DND-41 (cell line): Measurements from ENCODE around the gene FNDC3B.

Experiments used
- ATAC-seq: fragments of 200-7000 bp; cut with Tn5 transposase; 3 replicates; pipeline ENCODE4 v1.9.1; 2021; ENCODE audit warnings: low read depth; ENCODE audit not compliant: insufficient read depth
- DNase-seq: peaks from one replicate; pipeline ENCODE4 v3.0.0-alpha.2; 2020
- H2AFZ ChIP-seq: 2 replicates; pipeline ENCODE4 v1.6.0; 2012; ENCODE audit warnings: low read depth, low read length
- H3K27ac ChIP-seq: 2 replicates; pipeline ENCODE4 v1.5.1; 2012; ENCODE audit warnings: low read length, inconsistent platforms
- H3K27me3 ChIP-seq: fragments of 200-600 bp; sonication (generic); 2 replicates; pipeline ENCODE4 v1.6.0; 2012; ENCODE audit warnings: low read length, mild to moderate bottlenecking, inconsistent platforms; ENCODE audit not compliant: insufficient read depth, poor library complexity
- H3K36me3 ChIP-seq: 2 replicates; pipeline ENCODE4 v1.5.1; 2012; ENCODE audit warnings: low read length, inconsistent platforms; ENCODE audit not compliant: insufficient read depth
- H3K4me1 ChIP-seq: 2 replicates; pipeline ENCODE4 v1.5.1; 2012; ENCODE audit warnings: mild to moderate bottlenecking, low read length; ENCODE audit not compliant: insufficient read depth
- H3K4me2 ChIP-seq: 2 replicates; pipeline ENCODE4 v1.6.0; 2012; ENCODE audit warnings: mild to moderate bottlenecking, moderate library complexity, low read length, inconsistent platforms; ENCODE audit not compliant: insufficient read depth
- H3K4me3 ChIP-seq, 2 experiments: fragments of 200-600 bp in 1 of 2; shearing (Covaris generic) in 1 of 2; 2 replicates each; pipeline ENCODE4 v1.5.1; 2012 to 2016; ENCODE audit warnings: inconsistent platforms in 2 of 2, low read length in 2 of 2, mild to moderate bottlenecking in 2 of 2, low read depth in 1 of 2, moderate library complexity in 1 of 2
- H3K79me2 ChIP-seq: 2 replicates; pipeline ENCODE4 v1.6.0; 2012; ENCODE audit warnings: low read length, inconsistent platforms; ENCODE audit not compliant: insufficient read depth
- H3K9ac ChIP-seq: 2 replicates; pipeline ENCODE4 v1.6.0; 2012; ENCODE audit warnings: low read depth, mild to moderate bottlenecking, inconsistent platforms, low read length, moderate library complexity
- H3K9me3 ChIP-seq: 2 replicates; pipeline ENCODE4 v1.5.1; 2012; ENCODE audit warnings: low read length, moderate library complexity, mild to moderate bottlenecking, inconsistent platforms; ENCODE audit not compliant: insufficient read depth, severe bottlenecking
- H4K20me1 ChIP-seq: 2 replicates; pipeline ENCODE4 v1.6.0; 2012; ENCODE audit warnings: low read length; ENCODE audit not compliant: insufficient read depth
- EZH2 ChIP-seq: IDR thresholded peaks from 3 replicates; pipeline ENCODE4 v1.6.1; 2012; ENCODE audit warnings: borderline replicate concordance, low read depth, mild to moderate bottlenecking, moderate library complexity, low read length, inconsistent platforms; ENCODE audit not compliant: severe bottlenecking
- TF ChIP-seq, protein P1 (sequence below): IDR thresholded peaks from 2 replicates; pipeline ENCODE4 v1.5.1; 2012; ENCODE audit warnings: borderline replicate concordance, low read length, moderate library complexity, mild to moderate bottlenecking; ENCODE audit not compliant: poor library complexity, severe bottlenecking; ENCODE audit errors: extremely low read depth

FNDC3B gene

DNA sequence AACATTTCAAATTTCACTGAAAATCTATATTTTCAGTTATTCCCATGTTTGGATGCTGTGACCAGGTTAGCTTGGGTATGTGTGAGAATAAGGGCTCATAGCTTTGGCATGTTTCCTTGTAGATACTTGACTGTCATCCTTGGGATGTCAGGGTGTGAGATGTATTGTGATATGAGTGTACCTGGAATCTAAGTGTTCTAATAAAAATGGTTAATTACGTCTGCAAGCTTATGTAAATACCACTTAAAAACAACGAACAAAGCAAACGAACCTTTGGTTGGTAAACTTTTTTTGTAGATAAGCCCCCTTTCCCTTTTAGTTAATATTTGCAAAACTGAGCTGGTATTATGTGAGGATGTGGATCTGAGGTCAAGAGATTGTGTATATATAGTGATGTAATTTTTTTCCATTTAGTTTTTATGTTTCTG is 63.5 kb downstream of the FNDC3B start:
- peak overlapping the region; percentile 60 for H3K4me2 ChIP-seq
- no peaks in the 10 kb centered on the region for H3K36me3 ChIP-seq
- DNase-seq (no peak), ATAC-seq (no peak)
- peak overlapping the region in 1 of 2 experiments; percentile 16; a peak in 1 of 4 replicates for H3K4me3 ChIP-seq
- no peak for TF ChIP-seq EZH2
- TF ChIP-seq, protein P1, sequence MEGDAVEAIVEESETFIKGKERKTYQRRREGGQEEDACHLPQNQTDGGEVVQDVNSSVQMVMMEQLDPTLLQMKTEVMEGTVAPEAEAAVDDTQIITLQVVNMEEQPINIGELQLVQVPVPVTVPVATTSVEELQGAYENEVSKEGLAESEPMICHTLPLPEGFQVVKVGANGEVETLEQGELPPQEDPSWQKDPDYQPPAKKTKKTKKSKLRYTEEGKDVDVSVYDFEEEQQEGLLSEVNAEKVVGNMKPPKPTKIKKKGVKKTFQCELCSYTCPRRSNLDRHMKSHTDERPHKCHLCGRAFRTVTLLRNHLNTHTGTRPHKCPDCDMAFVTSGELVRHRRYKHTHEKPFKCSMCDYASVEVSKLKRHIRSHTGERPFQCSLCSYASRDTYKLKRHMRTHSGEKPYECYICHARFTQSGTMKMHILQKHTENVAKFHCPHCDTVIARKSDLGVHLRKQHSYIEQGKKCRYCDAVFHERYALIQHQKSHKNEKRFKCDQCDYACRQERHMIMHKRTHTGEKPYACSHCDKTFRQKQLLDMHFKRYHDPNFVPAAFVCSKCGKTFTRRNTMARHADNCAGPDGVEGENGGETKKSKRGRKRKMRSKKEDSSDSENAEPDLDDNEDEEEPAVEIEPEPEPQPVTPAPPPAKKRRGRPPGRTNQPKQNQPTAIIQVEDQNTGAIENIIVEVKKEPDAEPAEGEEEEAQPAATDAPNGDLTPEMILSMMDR: no peak
- H3K9ac ChIP-seq: no peak overlapping the region
- H3K79me2 ChIP-seq: no peaks in the 10 kb centered on the region
- H3K9me3 ChIP-seq: no peaks in the 10 kb centered on the region
- no peak overlapping the region for H3K27ac ChIP-seq
- peaks cover 26% of the 10 kb centered on the region for H3K4me1 ChIP-seq
- H4K20me1 ChIP-seq: peaks cover 28% of the 10 kb centered on the region
- H3K27me3 ChIP-seq: peaks cover 7% of the 10 kb centered on the region
- no peak overlapping the region for H2AFZ ChIP-seq

DNA sequence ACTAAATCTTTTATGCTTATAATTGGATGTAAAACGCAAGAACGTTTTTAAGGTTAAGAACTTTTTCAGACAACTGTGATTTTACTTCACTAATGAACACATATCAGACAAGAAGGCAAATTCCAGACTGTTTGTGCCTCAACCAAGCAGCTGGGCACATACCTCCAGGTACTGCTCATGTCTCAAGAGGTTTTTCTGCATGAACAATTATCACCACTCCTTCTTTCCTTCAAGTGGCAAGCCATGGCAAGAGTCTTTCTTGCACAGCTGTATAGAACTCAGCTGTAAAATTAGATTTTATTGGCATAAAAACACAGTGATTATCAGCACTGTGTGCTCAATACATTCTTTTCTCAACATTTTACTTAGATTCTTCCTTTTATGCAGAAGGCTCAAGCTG is 64.3 kb downstream of the FNDC3B start:
- ATAC-seq (no peak), DNase-seq (no peak)
- H3K36me3 ChIP-seq: no peaks in the 10 kb centered on the region
- H3K4me1 ChIP-seq: peaks cover 35% of the 10 kb centered on the region
- no peak overlapping the region for H3K4me3 ChIP-seq
- no peak for TF ChIP-seq EZH2
- TF ChIP-seq, protein P1: no peak
- H3K9me3 ChIP-seq: no peaks in the 10 kb centered on the region
- H3K4me2 ChIP-seq: no peak overlapping the region
- H4K20me1 ChIP-seq: peaks cover 33% of the 10 kb centered on the region
- H3K27ac ChIP-seq: no peak overlapping the region
- H3K27me3 ChIP-seq: peaks cover 7% of the 10 kb centered on the region
- no peak overlapping the region for H3K9ac ChIP-seq
- H2AFZ ChIP-seq: no peak overlapping the region
- H3K79me2 ChIP-seq: no peaks in the 10 kb centered on the region

DNA sequence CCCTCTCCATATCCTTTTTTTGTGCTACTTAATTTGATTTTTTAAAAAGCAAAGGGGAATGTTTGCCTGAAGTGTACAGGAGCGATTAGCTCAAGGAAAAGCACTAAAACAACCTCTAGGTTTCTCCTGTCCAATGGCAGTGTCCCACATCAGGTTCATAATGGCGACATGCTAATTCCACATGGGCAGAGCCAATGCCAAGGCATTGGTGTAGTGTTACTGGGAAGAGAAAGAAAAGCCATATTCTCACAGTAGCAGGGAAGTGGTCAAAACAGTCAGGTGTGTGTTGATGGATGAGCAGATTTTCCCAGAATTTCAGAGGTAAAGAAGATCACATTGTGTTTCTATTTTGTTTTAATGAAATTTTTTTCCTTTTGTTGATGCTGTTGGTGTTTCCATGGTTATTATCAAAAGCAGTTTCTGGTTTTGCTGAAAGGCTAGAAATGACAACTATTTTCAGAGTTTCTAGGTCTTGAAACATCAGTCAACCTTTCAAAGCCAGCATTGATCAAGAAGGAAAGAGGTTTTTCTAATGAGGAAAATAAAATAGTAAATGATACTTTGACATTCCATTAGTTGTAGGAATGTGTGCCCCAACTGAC is 65.2 kb downstream of the FNDC3B start:
- DNase-seq (no peak), ATAC-seq (no peak)
- Histone ChIP-seq H3K27ac (no peak overlapping the region), H3K4me1 (peaks cover 37% of the 10 kb centered on the region), H3K79me2 (no peaks in the 10 kb centered on the region), H3K9me3 (no peaks in the 10 kb centered on the region), H3K4me3 (no peak overlapping the region), H3K4me2 (no peak overlapping the region), H3K9ac (no peak overlapping the region), H3K27me3 (peaks cover 7% of the 10 kb centered on the region), H4K20me1 (peaks cover 37% of the 10 kb centered on the region), H3K36me3 (no peaks in the 10 kb centered on the region), H2AFZ (no peak overlapping the region)
- TF ChIP-seq EZH2: no peak
- TF ChIP-seq, protein P1: no peak
